H1 (cell line): ENCODE data around the gene CFAP97D1. TPM values are rescaled to one million over a fixed set of nuclear protein-coding genes. Genes with fewer than 3 reads are reported as not detected.
A peak's percentile ranks its signal among the peaks of the same experiment; 100 is the strongest.

Experiments
- CTCF ChIA-PET: fragments of 300-600 bp; sonication (Branson Sonifier 250); formaldehyde crosslinking; loops from one replicate; lab custom pipeline; 2021; ENCODE audit not compliant: partially characterized antibody; lab: Charles Lee
- POLR2A ChIA-PET: fragments of 300-600 bp; sonication (Branson Sonifier 250); formaldehyde crosslinking; loops from one replicate; lab custom pipeline; 2021; ENCODE audit warnings: inconsistent platforms; ENCODE audit not compliant: partially characterized antibody; lab: Charles Lee
- DNase-seq, 2 experiments: peaks; one replicate each; pipeline versions ENCODE4 v3.0.0 to v3.0.0-alpha.2; 2010 to 2022; ENCODE audit warnings: low spot score in 2 of 2, low read depth in 1 of 2, mixed read lengths in 1 of 2
- FAIRE-seq: peaks from 2 replicates; lab custom pipeline; 2011; peaks lifted over from hg19 to GRCh38; lab: Jason Lieb, UNC
- H2AFZ ChIP-seq: 2 replicates; pipeline ENCODE4 v1.8.1; 2012; ENCODE audit warnings: low read length, inconsistent platforms
- H2AK5ac ChIP-seq: 2 replicates; pipeline ENCODE4 v1.6.1; 2013; ENCODE audit warnings: low read depth, low read length
- H2BK120ac ChIP-seq: replicated peaks from 2 replicates; pipeline ENCODE3; 2013; ENCODE audit warnings: low read depth, low read length, inconsistent platforms
- H2BK12ac ChIP-seq: 2 replicates; pipeline ENCODE4 v1.6.1; 2013; ENCODE audit warnings: low read depth, low read length
- H2BK15ac ChIP-seq: 2 replicates; pipeline ENCODE4 v1.6.1; 2013; ENCODE audit warnings: low read length
- H2BK20ac ChIP-seq: 2 replicates; pipeline ENCODE4 v1.6.1; 2013; ENCODE audit warnings: low read length
- H2BK5ac ChIP-seq: 2 replicates; pipeline ENCODE4 v1.6.1; 2013; ENCODE audit warnings: low read depth, low read length
- H3K14ac ChIP-seq: 2 replicates; pipeline ENCODE4 v1.6.1; 2013; ENCODE audit warnings: inconsistent platforms; ENCODE audit not compliant: insufficient read length
- H3K18ac ChIP-seq: 2 replicates; pipeline ENCODE4 v1.6.1; 2013; ENCODE audit warnings: low read length; ENCODE audit errors: extremely low read depth
- H3K23ac ChIP-seq: 2 replicates; pipeline ENCODE4 v1.6.1; 2013; ENCODE audit warnings: inconsistent platforms; ENCODE audit not compliant: insufficient read length
- H3K23me2 ChIP-seq: 2 replicates; pipeline ENCODE4 v1.6.1; 2013; ENCODE audit warnings: low read depth, low read length
- H3K27ac ChIP-seq: 2 replicates; pipeline ENCODE4 v1.6.1; 2011; ENCODE audit warnings: low read depth, low read length, inconsistent platforms
- H3K27me3 ChIP-seq, 4 experiments: replicated peaks in 1 of 4; 1 replicate in 1 of 4; 2 replicates in 3 of 4; pipeline versions ENCODE4 v1.6.1 to v1.8.1; 2011 to 2013; ENCODE audit warnings: low read length in 3 of 4, mild to moderate bottlenecking in 3 of 4, inconsistent platforms in 2 of 4, mixed read lengths in 2 of 4, moderate library complexity in 1 of 4; ENCODE audit not compliant: control insufficient read depth in 3 of 4, insufficient read depth in 3 of 4; ENCODE audit errors: extremely low read depth in 1 of 4
- H3K36me3 ChIP-seq, 4 experiments: 2 replicates each; pipeline versions ENCODE4 v1.6.1 to v1.8.1; 2011 to 2013; ENCODE audit warnings: mild to moderate bottlenecking in 4 of 4, low read length in 3 of 4, moderate library complexity in 2 of 4, control low read depth in 1 of 4, inconsistent platforms in 1 of 4; ENCODE audit not compliant: insufficient read depth in 4 of 4, control insufficient read depth in 2 of 4
- H3K4ac ChIP-seq: replicated peaks from 2 replicates; pipeline ENCODE3; 2013; ENCODE audit warnings: low read length, low read depth, mixed read lengths, inconsistent platforms; ENCODE audit not compliant: insufficient read length
- H3K4me1 ChIP-seq, 4 experiments: replicated peaks in 1 of 4; 1 replicate in 1 of 4; 2 replicates in 3 of 4; pipeline versions ENCODE4 v1.6.1 to v1.8.1; 2011 to 2013; ENCODE audit warnings: low read length in 3 of 4, inconsistent platforms in 2 of 4, mixed read lengths in 1 of 4; ENCODE audit not compliant: insufficient read depth in 4 of 4, control insufficient read depth in 3 of 4
- H3K4me2 ChIP-seq, 2 experiments: 2 replicates each; pipeline versions ENCODE4 v1.6.1 to v1.8.1; 2011 to 2013; ENCODE audit warnings: low read depth in 2 of 2, low read length in 2 of 2, control low read depth in 1 of 2, inconsistent platforms in 1 of 2, mild to moderate bottlenecking in 1 of 2; ENCODE audit not compliant: insufficient read depth in 1 of 2
- H3K4me3 ChIP-seq, 4 experiments: fragments of 200-600, 300-600 bp in 1 of 4; sonication (generic), shearing (Covaris generic), sonication (Bioruptor Twin) in 1 of 4; 2 replicates each; pipeline versions ENCODE4 v1.5.1 to v1.8.1; 2011 to 2016; ENCODE audit warnings: low read length in 4 of 4, low read depth in 3 of 4, control low read depth in 2 of 4, inconsistent platforms in 2 of 4, mild to moderate bottlenecking in 2 of 4, mixed read lengths in 1 of 4, moderate library complexity in 1 of 4; ENCODE audit not compliant: insufficient read depth in 2 of 4; ENCODE audit errors: extremely low read depth in 1 of 4
- H3K56ac ChIP-seq: replicated peaks from 2 replicates; pipeline ENCODE3; 2013; ENCODE audit warnings: low read depth, mild to moderate bottlenecking, mixed read lengths, low read length, inconsistent platforms; ENCODE audit not compliant: insufficient read length
- H3K79me1 ChIP-seq: 2 replicates; pipeline ENCODE4 v1.6.1; 2013; ENCODE audit warnings: low read depth, low read length, control low read depth
- H3K79me2 ChIP-seq, 2 experiments: 2 replicates each; pipeline versions ENCODE4 v1.6.1 to v1.8.1; 2012 to 2013; ENCODE audit warnings: low read length in 2 of 2, mild to moderate bottlenecking in 2 of 2, inconsistent platforms in 1 of 2; ENCODE audit not compliant: insufficient read depth in 2 of 2, control insufficient read depth in 1 of 2
- H3K9ac ChIP-seq, 4 experiments: replicated peaks in 1 of 4; 1 replicate in 1 of 4; 2 replicates in 3 of 4; pipeline versions ENCODE4 v1.6.1 to v1.8.1; 2011 to 2013; ENCODE audit warnings: low read depth in 3 of 4, low read length in 3 of 4, control low read depth in 2 of 4, mild to moderate bottlenecking in 2 of 4, moderate library complexity in 2 of 4, inconsistent platforms in 1 of 4; ENCODE audit errors: extremely low read depth in 1 of 4
- H3K9me3 ChIP-seq, 2 experiments: 2 replicates each; pipeline versions ENCODE4 v1.6.1 to v1.8.1; 2012 to 2013; ENCODE audit warnings: mild to moderate bottlenecking in 2 of 2, moderate library complexity in 2 of 2, control low read depth in 1 of 2, inconsistent platforms in 1 of 2, low read depth in 1 of 2, low read length in 1 of 2, mixed read lengths in 1 of 2; ENCODE audit not compliant: insufficient read depth in 2 of 2
- H4K20me1 ChIP-seq, 2 experiments: replicated peaks in 1 of 2; 2 replicates each; pipeline versions ENCODE3 to v1.8.1; 2011 to 2013; ENCODE audit warnings: inconsistent platforms in 2 of 2, low read length in 2 of 2, mild to moderate bottlenecking in 1 of 2; ENCODE audit not compliant: insufficient read depth in 2 of 2, control insufficient read depth in 1 of 2
- H4K5ac ChIP-seq: 2 replicates; pipeline ENCODE4 v1.6.1; 2013; ENCODE audit warnings: low read length, low read depth, mixed read lengths, inconsistent platforms; ENCODE audit not compliant: insufficient read length
- H4K8ac ChIP-seq: 2 replicates; pipeline ENCODE4 v1.8.0; 2013; ENCODE audit warnings: mild to moderate bottlenecking, moderate library complexity, low read length, inconsistent platforms; ENCODE audit not compliant: insufficient read depth; ENCODE audit errors: extremely low read depth
- H4K91ac ChIP-seq: replicated peaks from 2 replicates; pipeline ENCODE3; 2013; ENCODE audit warnings: low read length, mixed read lengths, inconsistent platforms; ENCODE audit not compliant: insufficient read length
- BACH1 ChIP-seq: IDR thresholded peaks from 2 replicates; pipeline ENCODE4 v1.6.1; 2012; ENCODE audit warnings: low read length, improper control_type of control experiment
- BRCA1 ChIP-seq: IDR thresholded peaks from 2 replicates; pipeline ENCODE4 v1.6.1; 2012; ENCODE audit warnings: low read depth, low read length, improper control_type of control experiment
- CEBPB ChIP-seq: IDR thresholded peaks from 2 replicates; pipeline ENCODE4 v1.6.1; 2012; ENCODE audit warnings: low read depth, low read length
- EP300 ChIP-seq, 2 experiments: IDR thresholded peaks; 1 replicate in 1 of 2; 2 replicates in 1 of 2; pipeline ENCODE4 v1.6.1; 2011 to 2012; ENCODE audit warnings: low read depth in 2 of 2, low read length in 2 of 2, mild to moderate bottlenecking in 2 of 2, borderline replicate concordance in 1 of 2, inconsistent platforms in 1 of 2, moderate library complexity in 1 of 2
- GTF2F1 ChIP-seq: IDR thresholded peaks from 2 replicates; pipeline ENCODE4 v1.6.1; 2012; ENCODE audit warnings: low read depth, low read length, improper control_type of control experiment, borderline replicate concordance
- MAFK ChIP-seq: IDR thresholded peaks from 2 replicates; pipeline ENCODE4 v1.6.1; 2012; ENCODE audit warnings: low read depth, mild to moderate bottlenecking, improper control_type of control experiment, low read length
- MAX ChIP-seq: IDR thresholded peaks from 2 replicates; pipeline ENCODE4 v1.6.1; 2012; ENCODE audit warnings: inconsistent platforms
- SAP30 ChIP-seq: fragments of 300-600 bp; sonication (generic); IDR thresholded peaks from 2 replicates; pipeline ENCODE4 v1.7.1; 2012; ENCODE audit warnings: low read length, moderate library complexity, mild to moderate bottlenecking, inconsistent platforms; ENCODE audit not compliant: insufficient read depth, insufficient replicate concordance
- SP1 ChIP-seq: IDR thresholded peaks from 2 replicates; pipeline ENCODE4 v1.6.1; 2011; ENCODE audit warnings: low read depth, low read length
- SP2 ChIP-seq: IDR thresholded peaks from 2 replicates; pipeline ENCODE4 v1.6.1; 2012; ENCODE audit warnings: mild to moderate bottlenecking, low read length, inconsistent platforms
- TAF1 ChIP-seq: IDR thresholded peaks from 2 replicates; pipeline ENCODE4 v1.6.1; 2011; ENCODE audit warnings: mild to moderate bottlenecking, low read depth, low read length
- WGBS, 2 experiments: shearing (Covaris generic) in 1 of 2; methylation state at CpG; one replicate each; pipeline versions ENCODE4 v1.1.6 to v1.1.7; 2013 to 2015; ENCODE audit warnings: low lambda C conversion rate in 2 of 2, mixed read lengths in 2 of 2, inconsistent platforms in 1 of 2, low coverage in 1 of 2, missing lambda C conversion rate in 1 of 2; ENCODE audit not compliant: insufficient replicate concordance in 2 of 2, insufficient coverage in 1 of 2, insufficient read length in 1 of 2; ENCODE audit errors: extremely low coverage in 1 of 2, missing lambda C conversion rate in 1 of 2; 5-methylcytosine and 5-hydroxymethylcytosine counted together
- polyA plus RNA-seq, 7 experiments: library from polyadenylated mRNA; depleted of rRNA in 3 of 7; stranded (reverse) in 5 of 7; unstranded in 2 of 7; fragments of >200 nt in 5 of 7; fragments of 200-250 nt in 2 of 7; gene quantifications; 1 replicate in 5 of 7; 2 replicates in 1 of 7; 4 replicates in 1 of 7; pipeline versions ENCODE4 v1.2.1 to v1.2.3, GENCODE V29; 2011 to 2013; ENCODE audit warnings: missing spikeins in 2 of 7, mixed read lengths in 2 of 7
- total RNA-seq: library from RNA; stranded (reverse); fragmentation: NEBNext Ultra II Directional; extraction: Animal tissue kit (Norgen Biotek cat#: 25700); gene quantifications from 2 replicates; pipeline ENCODE4 v1.2.1, GENCODE V29; 2021

The CFAP97D1 gene
- total and polyA plus RNA-seq, 2 of the 8 experiments (the other 6 are each of a cell fraction or from before 2014, with no cell fraction given) = 0.02 to 0.07 TPM

GRCh38 chr17:43832976-43833829 is 53.0 kb downstream of the CFAP97D1 start, which contains the start of gene MPP3:
Gene MPP3, minus strand, starts transcription at chr17:43833146. Its CDS starts 1,240 bp downstream, at chr17:43831906.
- ChIA-PET POLR2A (interaction anchor here (1.2 kb wide), 1 partner anchor 14 kb away, joined by 3 read pairs; the partner anchor contains the start of gene CD300LG), CTCF (interaction anchor here (0.7 to 2.2 kb wide), 4 partner anchors 13 to 47 kb away, joined by 3 to 10 read pairs (median 4); partner anchors contain the start of gene CD300LG)
- Histone ChIP-seq H2BK5ac (no peak within 1 kb of the TSS), H3K4me2 (peak within 1 kb of the TSS; percentile 80 to 95), H3K79me1 (no peaks in the 10 kb centered on the region), H3K18ac (peak within 1 kb of the TSS; percentile 53), H3K79me2 (no peaks in the 10 kb centered on the region), H4K5ac (peak within 1 kb of the TSS; percentile 49), H2BK120ac (no peak within 1 kb of the TSS), H3K9me3 (peaks cover 0 to 4% of the 10 kb centered on the region in 2 experiments; a peak in 2 of 4 replicates), H2AFZ (peak within 1 kb of the TSS; percentile 68; the same call in 1 of the 2 replicates), H3K14ac (no peak within 1 kb of the TSS), H2BK15ac (no peak within 1 kb of the TSS; the same call in 1 of the 2 replicates), H4K20me1 (peaks cover 0 to 2% of the 10 kb centered on the region in 2 experiments), H2BK12ac (0 out of 2 replicates have a peak within 1 kb of the TSS, but pooled peaks have one; percentile 39), H3K27me3 (peaks cover 0 to 15% (median 13%) of the 10 kb centered on the region in 4 experiments; a peak in 6 of 7 replicates), H3K23me2 (peaks cover 10% of the 10 kb centered on the region; the same call in 1 of the 2 replicates), H3K36me3 (peaks cover 0 to 3% (median 0%) of the 10 kb centered on the region in 4 experiments; a peak in 1 of 8 replicates), H3K9ac (no peak within 1 kb of the TSS; a peak in 1 of 7 replicates), H4K91ac (peak within 1 kb of the TSS; percentile 83), H3K4me1 (peaks cover 0 to 11% (median 6%) of the 10 kb centered on the region in 4 experiments; a peak in 5 of 7 replicates), H3K4ac (no peak within 1 kb of the TSS), H4K8ac (peak within 1 kb of the TSS; percentile 81; the same call in 1 of the 2 replicates), H2AK5ac (no peak within 1 kb of the TSS), H3K4me3 (peak within 1 kb of the TSS; percentile 44 to 87 (median 57)), H3K27ac (no peak within 1 kb of the TSS), H3K23ac (no peak within 1 kb of the TSS), H2BK20ac (no peak within 1 kb of the TSS), H3K56ac (no peak within 1 kb of the TSS)
- FAIRE-seq (no peak), DNase-seq (peak in 1 of 2 experiments; percentile 68)
- 4% methylated on average over 33 of the region's 87 CpGs; no CpG with 5 or more reads in 1 of the 2 experiments for WGBS, 2 experiments
- TF ChIP-seq MAFK (no peak), TAF1 (0 out of 2 replicates have a peak, but pooled peaks have one; percentile 40), CEBPB (no peak), BRCA1 (no peak), EP300 (IDR thresholded peaks at IDR 0.05; ENCODE audit: borderline replicate concordance in 1 of 2, low read depth in 2 of 2, low read length in 2 of 2) (no peak), GTF2F1 (no peak), SAP30 (no peak), BACH1 (no peak), MAX (peak; percentile 6; the same call in 1 of the 2 replicates), SP1 (no peak), SP2 (no peak)
